ENCODE results near the gene CAGE1. TPM values are rescaled to one million over a fixed set of nuclear protein-coding genes. Genes with fewer than 3 reads are reported as not detected.

The CAGE1 gene
- total RNA-seq, 1 donor from 2014 or later, result 0.07 TPM

DNA sequence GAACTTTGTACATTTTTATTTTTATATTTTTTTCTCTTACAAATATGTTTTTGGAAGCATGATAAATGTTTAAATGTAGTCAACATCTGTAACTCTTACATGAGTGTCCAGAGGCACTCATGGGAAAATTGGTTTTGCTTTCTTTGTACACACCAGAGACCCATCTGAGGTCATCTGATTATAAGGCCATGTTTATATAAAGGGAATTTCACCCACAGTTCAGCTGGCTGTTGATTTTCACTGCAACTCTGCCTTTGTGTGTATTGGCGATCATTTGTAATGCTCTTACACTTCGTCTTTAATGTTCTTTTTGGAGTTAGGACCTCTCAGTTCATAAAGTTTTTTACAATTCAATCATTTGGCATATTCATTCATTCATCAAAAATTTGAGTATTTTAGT, 28.1 kb upstream of the CAGE1 start:
- H3K4me3 Mint-ChIP-seq, result no peak overlapping the region
- ATAC-seq (ENCODE audit: low read depth), result no peak
- POLR2A ChIA-PET, result no interaction called here
- DNase-seq, result no peak
- CTCF ChIA-PET, result no interaction called here
- no peaks in the 10 kb centered on the region for H3K4me1 Mint-ChIP-seq
- H3K27me3 Mint-ChIP-seq, result no peaks in the 10 kb centered on the region
- no peak overlapping the region for H3K27ac Mint-ChIP-seq
- TF ChIP-seq, protein P1, sequence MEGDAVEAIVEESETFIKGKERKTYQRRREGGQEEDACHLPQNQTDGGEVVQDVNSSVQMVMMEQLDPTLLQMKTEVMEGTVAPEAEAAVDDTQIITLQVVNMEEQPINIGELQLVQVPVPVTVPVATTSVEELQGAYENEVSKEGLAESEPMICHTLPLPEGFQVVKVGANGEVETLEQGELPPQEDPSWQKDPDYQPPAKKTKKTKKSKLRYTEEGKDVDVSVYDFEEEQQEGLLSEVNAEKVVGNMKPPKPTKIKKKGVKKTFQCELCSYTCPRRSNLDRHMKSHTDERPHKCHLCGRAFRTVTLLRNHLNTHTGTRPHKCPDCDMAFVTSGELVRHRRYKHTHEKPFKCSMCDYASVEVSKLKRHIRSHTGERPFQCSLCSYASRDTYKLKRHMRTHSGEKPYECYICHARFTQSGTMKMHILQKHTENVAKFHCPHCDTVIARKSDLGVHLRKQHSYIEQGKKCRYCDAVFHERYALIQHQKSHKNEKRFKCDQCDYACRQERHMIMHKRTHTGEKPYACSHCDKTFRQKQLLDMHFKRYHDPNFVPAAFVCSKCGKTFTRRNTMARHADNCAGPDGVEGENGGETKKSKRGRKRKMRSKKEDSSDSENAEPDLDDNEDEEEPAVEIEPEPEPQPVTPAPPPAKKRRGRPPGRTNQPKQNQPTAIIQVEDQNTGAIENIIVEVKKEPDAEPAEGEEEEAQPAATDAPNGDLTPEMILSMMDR (IDR thresholded peaks at IDR 0.05), result no peak
- peaks cover 67% of the 10 kb centered on the region for H3K36me3 Mint-ChIP-seq (ENCODE audit: low read depth)
- intact Hi-C loops (cut with micrococcal nuclease), result no loop called here
- H3K9me3 Mint-ChIP-seq, result no peaks in the 10 kb centered on the region

DNA sequence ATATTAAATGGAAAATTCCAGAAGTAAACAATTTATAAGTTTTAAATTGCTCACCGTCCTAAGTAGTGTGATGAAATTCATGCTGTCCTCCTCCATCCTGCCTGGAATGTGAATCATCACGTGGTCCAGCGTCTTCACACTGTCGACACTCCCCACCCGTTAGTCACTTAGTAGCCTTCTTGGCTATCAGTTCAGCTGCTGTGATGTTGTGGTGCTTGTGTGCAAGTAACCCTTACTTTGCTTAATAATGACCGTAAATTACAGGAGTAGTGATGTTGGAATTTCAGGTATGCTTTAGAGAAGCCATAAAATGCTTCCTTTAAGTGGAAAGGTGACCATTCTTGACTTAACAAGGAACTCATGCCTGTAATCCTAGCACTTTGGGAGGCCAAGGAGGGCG, 25.3 kb upstream of the CAGE1 start:
- ChIA-PET POLR2A (no interaction called here), CTCF (no interaction called here)
- Mint-ChIP-seq H3K4me1 (no peaks in the 10 kb centered on the region), H3K4me3 (no peak overlapping the region), H3K36me3 (ENCODE audit: low read depth) (peaks cover 79% of the 10 kb centered on the region), H3K9me3 (no peaks in the 10 kb centered on the region), H3K27me3 (no peaks in the 10 kb centered on the region), H3K27ac (no peak overlapping the region)
- TF ChIP-seq, protein P1 (IDR thresholded peaks at IDR 0.05), result no peak
- no peak for ATAC-seq (ENCODE audit: low read depth)
- intact Hi-C loops (cut with micrococcal nuclease), result no loop called here
- DNase-seq, result no peak

DNA sequence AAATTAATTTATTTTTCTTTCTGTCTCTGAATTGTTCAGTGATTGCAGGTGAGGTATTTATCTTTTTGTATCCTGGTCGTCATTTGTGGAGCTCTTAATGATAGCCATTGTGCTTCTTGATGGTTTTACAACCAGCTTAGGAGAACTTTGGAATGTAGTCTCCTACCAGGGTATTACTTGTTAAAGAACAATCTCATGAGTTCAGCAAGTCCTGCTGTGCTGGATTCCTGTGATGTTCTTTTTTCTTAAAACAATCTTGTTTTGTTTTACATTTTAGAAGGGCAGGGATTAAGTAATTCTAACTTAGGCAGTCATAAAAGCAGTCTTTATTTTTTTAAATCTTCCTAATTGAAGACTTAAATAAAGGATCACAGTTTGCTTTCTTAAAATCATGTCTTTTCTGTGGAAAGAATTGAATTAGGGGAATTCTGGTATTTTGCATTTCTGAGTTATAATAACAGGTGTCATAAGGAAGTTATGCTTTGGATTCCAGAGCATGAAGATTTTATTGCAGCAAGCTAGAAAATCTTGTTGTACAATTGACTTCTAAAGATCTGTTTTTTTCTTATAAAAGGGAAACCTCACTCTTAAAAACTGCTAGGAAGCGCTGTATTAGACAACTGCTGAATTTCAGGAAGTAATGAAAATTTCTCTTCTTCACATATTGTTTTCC, 23.7 kb upstream of the CAGE1 start:
- DNase-seq, result no peak
- POLR2A ChIA-PET, result no interaction called here
- H3K9me3 Mint-ChIP-seq, result no peaks in the 10 kb centered on the region
- no peaks in the 10 kb centered on the region for H3K4me1 Mint-ChIP-seq
- ATAC-seq (ENCODE audit: low read depth), result no peak
- no peak overlapping the region for H3K4me3 Mint-ChIP-seq
- no peaks in the 10 kb centered on the region for H3K27me3 Mint-ChIP-seq
- H3K36me3 Mint-ChIP-seq (ENCODE audit: low read depth), result peaks cover 81% of the 10 kb centered on the region
- intact Hi-C loops (cut with micrococcal nuclease), result no loop called here
- H3K27ac Mint-ChIP-seq, result no peak overlapping the region
- CTCF ChIA-PET, result no interaction called here
- TF ChIP-seq, protein P1 (IDR thresholded peaks at IDR 0.05), result no peak

DNA sequence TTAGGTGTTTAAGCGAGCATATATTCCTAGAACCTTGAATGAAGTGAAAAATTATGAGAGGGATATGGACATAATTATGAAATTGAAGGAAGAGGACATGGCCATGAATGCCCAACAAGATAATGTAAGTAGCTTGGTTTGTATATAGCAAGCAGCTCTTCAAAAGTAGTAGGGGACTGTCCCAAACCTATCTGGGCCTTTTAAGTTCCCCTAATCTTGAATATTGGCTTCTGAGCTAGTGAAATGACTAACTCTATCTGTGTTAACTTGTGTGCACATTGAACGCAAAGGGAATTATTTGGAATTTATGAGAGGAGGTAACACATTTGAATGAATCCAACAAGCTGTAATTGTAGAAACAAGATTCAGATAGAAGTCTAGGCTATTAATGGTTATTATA, 21.8 kb upstream of the CAGE1 start:
- Mint-ChIP-seq H3K27ac (no peak overlapping the region), H3K27me3 (no peaks in the 10 kb centered on the region), H3K4me1 (no peaks in the 10 kb centered on the region), H3K9me3 (no peaks in the 10 kb centered on the region), H3K4me3 (no peak overlapping the region), H3K36me3 (ENCODE audit: low read depth) (peaks cover 83% of the 10 kb centered on the region)
- ChIA-PET POLR2A (no interaction called here), CTCF (no interaction called here)
- no peak for ATAC-seq (ENCODE audit: low read depth)
- TF ChIP-seq, protein P1 (IDR thresholded peaks at IDR 0.05), result no peak
- intact Hi-C loops (cut with micrococcal nuclease), result no loop called here
- DNase-seq, result no peak

DNA sequence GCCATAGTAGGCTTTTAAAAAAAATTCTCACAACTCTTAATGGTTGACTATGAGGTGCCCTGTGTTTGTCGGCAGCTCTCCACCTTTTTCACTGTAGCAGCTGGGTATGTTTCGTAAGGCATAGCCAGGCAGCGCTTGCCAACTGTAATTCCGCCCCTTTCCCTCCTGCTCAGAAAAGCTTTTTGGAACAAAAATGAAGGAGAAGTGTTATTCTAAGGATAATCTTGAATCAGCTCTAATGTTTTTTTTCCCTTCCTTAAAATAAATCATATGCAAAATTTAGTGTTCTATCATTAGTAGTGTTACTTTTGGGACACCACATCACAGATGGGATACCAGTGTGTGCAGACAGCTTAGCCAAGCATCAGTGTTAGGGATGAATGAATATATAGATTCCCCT, 21.3 kb upstream of the CAGE1 start:
- no peaks in the 10 kb centered on the region for H3K4me1 Mint-ChIP-seq
- ATAC-seq (ENCODE audit: low read depth) (no peak), DNase-seq (no peak)
- intact Hi-C loops (cut with micrococcal nuclease), result no loop called here
- TF ChIP-seq, protein P1 (IDR thresholded peaks at IDR 0.05), result no peak
- no peaks in the 10 kb centered on the region for H3K27me3 Mint-ChIP-seq
- no peak overlapping the region for H3K4me3 Mint-ChIP-seq
- no peaks in the 10 kb centered on the region for H3K9me3 Mint-ChIP-seq
- no peak overlapping the region for H3K27ac Mint-ChIP-seq
- H3K36me3 Mint-ChIP-seq (ENCODE audit: low read depth), result peaks cover 84% of the 10 kb centered on the region
- ChIA-PET CTCF (no interaction called here), POLR2A (no interaction called here)
